LoVo (cell line): ENCODE results near the gene MINDY1.

Source experiments
- DNase-seq: peaks from one replicate; pipeline ENCODE4 v3.0.0-alpha.2; 2016; ENCODE audit warnings: low spot score

Gene MINDY1

DNA sequence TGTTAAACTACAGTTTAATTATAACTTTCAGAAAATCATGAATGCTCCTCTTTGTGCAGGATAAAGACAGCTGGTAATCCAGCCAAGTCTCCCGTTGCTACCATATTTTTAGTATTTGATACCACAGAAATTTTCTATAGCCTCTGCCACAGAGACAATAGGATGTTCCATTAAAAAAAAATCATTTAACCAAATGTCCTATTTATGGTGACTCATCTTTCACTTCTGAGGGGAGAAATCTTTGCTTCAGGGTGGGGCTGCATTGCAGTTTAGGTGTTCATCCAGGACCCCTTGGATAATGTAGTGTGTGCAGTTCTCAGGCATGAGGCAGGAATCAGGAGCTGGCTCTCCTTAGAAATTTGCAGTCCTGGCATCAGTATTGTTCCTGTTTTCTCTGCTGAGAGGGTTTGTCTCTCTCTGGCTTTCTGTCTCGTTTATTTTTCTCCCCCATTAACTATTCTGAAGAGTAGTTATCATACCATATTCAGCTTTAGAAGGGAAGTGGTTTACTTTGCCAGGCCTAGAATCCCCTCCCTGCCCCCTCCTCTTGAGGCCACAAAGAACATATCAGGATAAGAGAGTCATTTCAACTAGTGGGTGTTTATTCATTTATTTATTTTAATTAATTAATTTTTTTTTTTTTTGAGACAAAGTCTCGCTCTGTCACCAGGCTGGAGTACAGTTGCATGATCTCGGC is 4.6 kb upstream of the MINDY1 start:
- DNase-seq, result no peak

DNA sequence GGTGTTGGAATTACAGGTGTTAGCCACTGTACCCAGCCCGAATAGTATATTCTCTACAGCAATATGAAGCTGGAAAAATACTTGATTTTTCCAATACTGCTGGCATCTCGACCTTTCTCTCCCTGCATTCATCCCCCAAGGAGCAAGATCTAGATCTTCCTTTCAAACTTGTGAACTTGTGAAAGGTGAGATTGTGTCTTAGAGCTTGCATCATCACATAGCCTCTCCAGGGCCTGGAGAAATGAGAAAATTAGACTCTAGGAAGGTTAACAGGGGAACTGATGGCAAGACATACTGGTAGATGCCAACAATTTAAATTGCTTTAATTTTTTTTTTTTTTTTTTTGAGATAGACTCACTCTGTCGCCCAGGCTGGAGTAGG is 3.6 kb upstream of the MINDY1 start:
- no peak for DNase-seq

DNA sequence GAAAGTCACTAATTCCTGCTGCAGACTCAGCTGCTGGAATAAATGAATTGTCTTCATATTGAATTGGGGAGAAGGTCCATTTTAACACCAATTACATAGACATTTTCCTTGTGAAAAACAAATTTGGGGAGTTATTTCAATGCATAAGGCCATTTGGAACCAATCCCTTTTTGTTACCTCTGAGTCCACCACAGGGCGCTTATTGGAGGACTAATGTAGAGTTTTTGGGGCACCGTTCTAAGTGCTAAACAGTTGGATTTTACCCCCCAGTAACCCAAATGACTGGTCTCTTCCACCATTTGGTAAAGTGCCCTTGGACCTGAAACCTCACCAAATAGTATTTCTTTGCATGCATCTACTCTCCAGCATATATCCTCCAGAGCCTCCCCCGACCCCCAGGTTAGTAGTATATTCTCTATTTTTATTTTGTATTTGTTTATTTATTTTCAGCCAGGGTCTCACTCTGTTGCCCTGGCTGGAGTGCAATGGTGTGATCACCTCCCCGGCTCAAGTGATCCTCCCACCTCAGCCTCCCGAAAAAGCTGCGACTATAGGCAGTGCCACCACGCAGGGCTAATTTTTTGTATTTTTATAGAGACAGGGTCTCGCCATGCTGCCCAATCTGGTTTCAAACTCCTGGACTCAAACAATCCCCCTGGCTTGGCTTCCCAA is 3.1 kb upstream of the MINDY1 start:
- no peak for DNase-seq

DNA sequence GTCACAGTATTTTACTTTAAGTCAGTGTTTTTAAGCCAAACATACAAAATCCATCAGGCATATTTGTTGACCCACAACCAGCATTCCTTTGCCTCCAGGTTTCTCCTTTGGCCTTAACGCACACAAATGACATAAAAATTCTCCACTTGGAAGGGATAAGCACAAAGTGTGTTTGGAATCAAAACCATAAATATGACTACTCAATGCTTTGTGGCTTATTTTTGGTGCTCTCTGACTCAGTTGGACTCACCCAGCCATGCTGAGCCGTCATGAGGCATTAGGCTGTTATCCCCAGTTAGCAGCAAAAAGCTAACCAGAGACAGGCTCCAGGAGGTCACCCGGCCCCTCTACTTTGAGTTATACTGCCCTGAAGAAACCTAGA is 2.5 kb upstream of the MINDY1 start:
- DNase-seq, result no peak

DNA sequence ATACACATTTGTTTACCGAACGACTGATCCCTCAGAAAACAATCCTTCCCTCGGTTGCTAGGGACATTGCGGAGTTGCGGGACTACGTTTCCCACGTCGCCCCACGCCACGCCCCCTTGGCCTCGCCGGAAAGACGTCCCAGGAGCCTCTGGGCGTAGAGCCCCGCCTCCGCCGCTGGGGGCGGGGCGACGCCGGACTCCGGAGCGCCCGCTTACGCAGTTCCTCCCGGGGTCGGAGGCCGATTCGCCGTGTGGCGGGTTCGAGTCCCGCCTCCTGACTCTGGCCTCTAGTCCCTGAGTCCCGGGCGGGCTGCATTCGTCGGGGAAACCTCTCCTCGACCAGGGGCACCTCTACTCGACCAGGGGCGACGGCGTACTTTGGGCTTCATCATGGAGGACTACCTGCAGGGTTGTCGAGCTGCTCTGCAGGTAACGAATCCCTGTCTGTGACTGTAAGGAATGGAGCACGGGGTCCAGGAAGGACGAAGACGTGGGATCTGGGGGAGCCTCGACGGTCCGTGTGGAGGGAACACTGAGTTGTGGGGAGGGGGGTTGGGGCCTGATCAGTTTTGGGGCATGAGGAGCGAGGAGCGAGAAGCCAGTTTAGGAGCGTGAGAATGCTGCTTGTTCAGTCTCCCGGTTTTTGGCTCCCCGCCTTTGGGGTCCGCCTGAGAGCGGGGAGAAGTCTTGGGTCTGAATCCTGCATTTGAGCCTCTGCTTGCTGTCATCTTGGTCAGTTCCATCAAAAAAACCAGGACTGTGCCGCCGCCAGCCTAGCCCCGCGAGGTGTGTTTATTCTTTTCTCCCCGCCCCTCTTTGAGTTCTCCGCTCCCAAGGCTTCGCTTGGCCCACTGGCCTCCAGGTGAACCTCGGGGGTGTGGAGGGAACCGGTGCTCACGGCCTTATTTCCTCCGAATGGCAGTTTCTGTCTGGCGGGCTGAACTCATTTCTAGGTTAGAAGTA is 1.8 kb upstream of the MINDY1 start, which contains the start of gene PRUNE1:
PRUNE1 (plus strand) TSS at position 206 of the 962 bp plus-strand sequence; CDS start at position 390, 184 bp downstream.
- peak; percentile 96 for DNase-seq

DNA sequence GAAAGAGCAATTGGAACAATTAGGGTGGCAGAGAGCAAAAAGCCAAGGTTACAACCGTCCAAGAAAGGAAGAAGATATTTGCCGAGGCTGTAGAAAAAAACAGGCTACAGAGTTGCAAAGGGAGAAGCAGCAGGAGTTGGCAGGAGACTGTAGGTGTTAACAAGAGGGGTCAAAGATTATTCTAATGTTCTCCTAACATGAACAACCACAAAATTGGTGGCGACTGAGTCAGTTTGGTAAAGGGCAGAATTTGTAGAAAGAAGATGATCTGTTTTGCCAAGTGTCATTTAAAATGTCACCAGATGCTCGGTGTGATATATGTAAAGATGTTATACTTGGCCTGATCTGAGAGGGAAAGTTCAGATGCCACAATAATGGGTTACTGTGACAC is 1.1 kb upstream of the MINDY1 start:
- no peak for DNase-seq

DNA sequence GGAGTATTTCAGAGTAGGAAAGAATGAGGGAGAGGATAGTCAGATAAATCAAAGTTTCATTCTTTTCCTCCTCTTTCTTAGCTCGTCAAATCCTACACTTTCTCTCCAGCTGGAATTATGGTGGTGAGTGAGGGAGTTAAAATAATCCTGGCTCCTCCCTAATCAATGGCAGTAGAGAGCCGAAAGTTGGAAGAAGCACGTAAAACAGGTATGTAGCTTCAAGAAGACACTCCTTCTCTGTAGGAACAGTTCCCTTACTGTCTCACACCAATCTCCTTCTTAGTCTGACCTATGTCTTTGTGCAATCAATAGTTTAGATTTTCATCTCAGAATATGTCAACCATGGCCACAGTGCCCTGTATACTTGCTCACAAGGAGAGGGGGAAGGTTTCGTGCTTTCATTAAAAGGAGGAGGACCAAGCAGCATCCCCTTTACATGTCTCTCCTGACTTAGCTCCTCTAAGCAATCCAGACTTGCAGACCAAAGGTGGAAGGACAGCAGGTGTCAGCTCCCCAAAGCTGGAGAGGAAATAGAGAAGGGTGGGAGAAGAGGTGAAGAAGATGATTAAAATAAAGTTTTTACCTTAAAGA is 878 bp downstream of the MINDY1 start:
- no peak for DNase-seq

DNA sequence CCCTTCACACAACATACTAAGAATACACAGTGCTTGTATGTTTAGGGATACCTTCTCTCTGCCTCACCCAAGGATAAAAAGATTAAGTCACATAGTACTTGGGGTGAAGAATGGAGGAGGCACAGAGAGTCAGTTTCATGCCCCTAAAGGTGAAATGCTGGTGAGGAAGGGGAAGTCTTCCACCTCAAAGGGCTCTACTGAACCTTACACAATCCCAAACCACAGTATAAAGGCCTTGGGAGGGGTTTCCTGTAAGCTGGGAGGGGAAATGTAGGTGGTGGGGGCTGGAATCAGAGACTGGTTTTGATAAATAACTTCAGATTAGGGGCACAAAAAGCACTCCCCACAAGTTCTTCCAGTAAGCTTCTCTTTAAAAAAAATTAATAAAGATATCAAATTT is 3.5 kb downstream of the MINDY1 start:
- DNase-seq, result no peak

DNA sequence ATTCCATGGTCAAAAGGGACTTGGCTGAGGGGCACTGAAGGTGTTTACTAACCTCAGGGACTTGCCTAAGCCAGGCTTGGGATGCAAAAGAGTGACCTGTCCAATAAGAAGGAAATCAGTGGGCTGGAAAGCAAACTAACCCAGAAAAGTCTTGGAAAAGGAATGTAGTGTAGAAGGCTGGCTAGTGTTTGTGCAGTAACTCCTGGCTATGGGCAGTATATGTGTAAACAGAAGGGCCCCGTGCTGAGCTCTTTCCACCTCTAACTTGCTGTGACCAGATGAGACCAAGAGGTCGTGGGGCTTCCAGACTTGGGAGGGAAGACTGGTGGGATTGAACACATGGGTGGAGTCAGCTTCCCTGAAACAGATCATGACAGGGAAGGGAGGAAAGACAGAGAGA is 4.1 kb downstream of the MINDY1 start:
- no peak for DNase-seq

DNA sequence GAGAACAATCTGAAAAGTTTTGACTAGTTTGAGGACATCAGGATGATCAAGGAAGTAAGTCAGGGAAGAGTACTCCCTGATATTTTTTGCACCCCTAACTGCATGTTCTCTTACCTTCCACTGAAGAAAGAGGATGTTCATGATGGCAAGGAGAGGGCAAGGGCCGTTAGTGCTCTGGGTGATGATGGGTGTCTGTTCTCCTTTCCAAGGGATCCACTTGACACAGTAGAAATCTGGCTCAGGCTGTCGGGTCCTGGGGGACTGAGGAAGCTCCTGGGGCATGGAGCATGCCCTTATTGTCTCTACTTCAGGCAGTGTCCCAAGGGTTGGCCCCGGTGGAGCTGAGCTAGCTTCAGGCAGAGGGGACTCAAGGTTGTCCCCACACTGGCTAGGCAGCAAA is 4.7 kb downstream of the MINDY1 start:
- DNase-seq, result no peak

DNA sequence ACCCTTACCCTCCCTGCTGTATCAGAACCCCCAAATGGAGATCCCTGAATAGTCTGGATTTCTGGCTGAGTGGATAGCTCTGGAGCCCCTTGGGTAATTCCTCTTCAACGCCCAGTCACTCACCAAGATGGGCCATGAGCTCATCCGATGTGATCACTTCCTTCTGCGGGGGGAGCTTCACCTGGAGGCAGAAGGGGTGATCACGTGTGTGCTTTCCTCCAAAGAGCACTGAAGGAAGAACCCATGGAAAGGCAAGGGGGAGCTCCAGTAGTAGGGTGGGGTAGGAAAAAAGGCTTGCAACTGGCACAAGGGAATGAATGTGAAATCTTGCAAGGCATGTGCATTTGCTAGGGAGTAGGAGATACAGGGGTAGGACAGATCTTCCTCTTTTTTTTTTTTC is 5.1 kb downstream of the MINDY1 start:
- no peak for DNase-seq

DNA sequence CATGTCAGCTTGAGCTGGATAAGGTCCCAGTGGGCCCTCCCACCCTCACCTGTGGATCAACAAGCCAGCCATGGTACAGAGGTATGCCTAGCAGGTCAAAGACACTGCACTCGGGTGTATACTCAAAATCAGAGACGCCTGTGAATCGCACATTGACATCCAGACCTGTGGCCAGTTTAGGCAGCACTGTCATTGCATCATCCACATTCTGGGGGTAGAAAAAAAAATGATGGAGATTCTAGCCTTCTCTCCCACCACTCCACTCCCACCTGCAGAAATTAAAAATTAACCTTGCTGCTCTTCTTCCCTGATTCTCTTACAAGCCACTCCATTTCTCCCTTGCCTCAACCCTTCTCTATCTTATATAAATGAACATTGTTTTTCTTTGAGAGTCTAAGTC is 6.3 kb downstream of the MINDY1 start:
- no peak for DNase-seq

DNA sequence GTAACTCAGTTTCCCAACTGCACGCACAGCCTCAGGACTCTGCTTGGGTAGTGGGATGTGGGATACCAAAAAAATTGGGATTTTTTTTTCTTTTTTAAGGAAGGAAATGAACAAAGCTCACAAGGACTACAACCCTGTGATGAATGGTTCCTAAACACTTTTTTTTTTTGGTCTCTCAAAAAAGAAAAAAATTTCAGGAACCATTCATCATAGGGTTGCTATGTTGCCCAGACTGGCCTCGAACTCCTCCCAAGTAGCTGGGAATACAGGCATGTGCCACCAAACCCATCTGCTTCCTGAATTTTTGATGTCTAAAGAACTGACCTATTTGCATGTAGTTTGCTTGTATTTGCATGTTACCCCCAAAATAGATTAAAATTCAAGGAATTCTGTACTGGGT is 6.8 kb downstream of the MINDY1 start:
- DNase-seq, result no peak

DNA sequence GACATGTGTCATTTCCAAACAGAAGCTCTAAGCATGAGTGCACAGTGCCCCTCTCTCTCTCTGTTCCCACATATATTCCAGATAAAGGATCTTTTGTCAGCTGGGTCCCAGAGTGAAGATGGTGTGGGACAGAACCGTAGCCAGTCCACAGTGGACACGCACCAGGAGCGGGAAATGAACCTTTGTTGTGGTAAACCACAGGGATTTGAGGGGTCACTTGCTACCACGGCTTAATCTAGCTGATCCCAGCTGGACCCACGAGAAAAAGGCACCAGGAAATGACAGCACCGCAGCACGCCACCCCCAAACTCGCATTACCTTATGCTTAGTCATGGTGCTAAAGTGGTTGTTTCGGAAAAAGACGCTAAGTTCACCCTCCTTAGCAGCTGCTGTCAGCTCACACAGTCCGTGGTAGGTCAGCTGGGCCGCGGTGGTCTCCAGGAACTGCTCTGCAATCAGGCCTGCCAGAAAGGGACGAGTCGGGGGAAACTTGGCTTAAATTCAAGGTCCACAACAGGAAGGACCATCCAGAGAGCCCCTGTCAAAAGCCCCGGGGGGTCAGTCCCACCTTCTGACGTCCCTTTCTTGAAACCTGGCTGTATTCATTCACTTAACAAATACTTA is 7.5 kb downstream of the MINDY1 start:
- no peak for DNase-seq

DNA sequence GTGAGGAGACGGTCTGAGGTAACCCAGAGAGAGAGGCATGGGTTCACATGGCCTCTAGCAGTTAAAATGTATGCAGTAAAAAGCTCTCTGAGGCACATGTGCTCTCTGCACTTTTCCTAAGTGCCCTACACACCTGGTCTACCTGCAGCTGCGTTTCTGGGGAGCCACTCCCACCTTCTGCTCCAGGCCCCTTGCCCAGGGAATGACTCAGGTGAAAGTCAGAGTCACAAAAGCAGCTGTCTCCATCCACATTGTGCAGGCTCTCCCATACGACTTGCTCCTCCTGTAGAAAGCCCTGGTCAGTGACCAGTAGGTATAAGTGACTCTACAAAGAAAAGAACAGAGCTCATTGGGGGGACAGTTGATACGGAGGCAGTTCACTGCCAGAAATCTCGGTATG is 8.8 kb downstream of the MINDY1 start:
- DNase-seq, result no peak

DNA sequence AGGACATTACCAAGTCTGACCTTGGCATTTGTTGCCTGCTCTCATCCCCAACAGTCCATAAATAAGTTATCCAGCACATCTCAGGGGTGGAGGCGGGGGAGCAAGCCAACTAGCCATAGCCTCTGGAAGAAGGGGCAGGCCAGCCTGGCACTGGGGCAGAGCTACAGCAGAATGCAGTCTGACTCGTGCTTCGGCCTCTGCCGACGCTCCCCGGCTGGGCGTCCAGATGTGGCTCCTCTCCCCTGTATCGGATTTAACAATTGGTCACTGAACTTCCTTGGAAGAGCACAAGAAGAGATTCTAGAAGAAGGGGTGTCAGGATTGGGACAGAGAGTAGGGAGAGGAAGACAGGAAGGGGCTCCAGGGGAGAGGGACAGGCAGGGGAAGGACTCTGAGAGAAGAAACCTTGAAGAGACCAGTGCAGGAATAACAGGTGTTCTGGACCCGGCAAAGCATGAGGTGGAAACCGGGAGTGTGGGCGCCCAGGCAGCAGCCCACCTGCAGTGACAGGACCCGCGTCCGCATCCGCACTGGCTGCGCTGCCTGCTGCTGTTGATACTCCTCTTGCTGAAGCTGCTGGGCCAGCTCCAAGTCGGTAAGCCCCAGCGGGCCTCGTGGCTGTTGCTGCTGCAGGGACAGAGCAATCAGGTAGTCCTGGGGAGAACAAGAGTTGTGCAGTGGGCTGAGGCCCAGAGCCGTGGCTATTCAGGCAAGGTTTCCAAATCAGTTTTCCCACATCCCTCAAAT is 9.4 kb downstream of the MINDY1 start:
- no peak for DNase-seq

DNA sequence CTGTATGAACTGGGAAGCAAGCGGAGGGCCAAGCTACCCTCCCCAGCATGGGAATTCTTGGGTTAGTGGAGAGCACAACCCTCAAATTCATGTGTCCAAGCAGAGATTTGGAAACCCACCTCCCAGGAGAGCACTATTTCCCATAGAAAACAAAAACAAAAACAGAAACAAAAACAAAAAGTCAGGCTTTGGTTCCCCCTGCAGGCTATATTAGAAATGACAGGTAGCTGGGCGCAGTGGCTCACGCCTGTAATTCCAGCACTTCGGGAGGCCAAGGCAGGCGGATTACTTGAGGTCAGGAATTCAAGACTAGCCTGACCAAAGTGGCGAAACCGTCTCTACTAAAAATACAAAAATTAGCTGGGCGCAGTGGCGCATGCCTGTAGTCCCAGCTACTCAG is 10.8 kb downstream of the MINDY1 start:
- DNase-seq, result no peak

DNA sequence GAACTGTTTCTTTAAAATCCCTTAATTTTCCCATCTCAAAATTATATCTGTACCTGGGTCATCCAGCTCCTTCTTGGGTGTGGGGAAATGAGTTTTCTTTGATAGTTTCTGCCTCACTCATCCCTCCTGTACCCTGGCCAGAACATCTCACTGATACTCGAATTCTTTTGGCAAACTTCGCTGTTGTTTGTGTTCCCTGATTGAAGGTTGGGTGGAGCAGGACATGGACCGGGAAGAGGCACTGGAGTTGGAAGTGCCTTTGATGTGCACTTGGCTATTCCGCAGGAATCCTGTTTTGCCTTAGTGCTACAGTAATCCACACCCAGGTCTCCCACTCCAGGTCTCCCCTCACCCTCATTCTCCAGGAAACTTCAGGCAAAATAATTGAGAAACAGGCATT is 11.2 kb downstream of the MINDY1 start:
- no peak for DNase-seq

DNA sequence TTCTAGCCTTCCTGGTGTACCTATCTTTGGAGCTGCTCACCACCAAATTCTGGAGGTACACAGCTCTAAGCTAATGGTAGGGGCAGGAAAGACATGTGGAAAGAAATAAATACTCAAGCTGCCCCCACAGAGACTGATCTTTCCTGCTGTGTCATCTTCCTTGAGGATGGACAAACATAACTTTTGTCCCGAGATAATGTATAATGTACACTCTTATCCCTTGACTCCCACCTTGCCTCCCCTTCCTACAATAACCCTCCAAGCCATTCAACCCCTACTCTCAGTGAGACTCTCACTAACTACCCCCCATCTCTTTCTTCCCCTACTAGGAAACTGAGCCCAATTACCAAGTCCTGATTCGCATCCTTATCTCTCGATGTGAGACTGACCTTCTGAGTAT is 12.5 kb downstream of the MINDY1 start:
- no peak for DNase-seq

DNA sequence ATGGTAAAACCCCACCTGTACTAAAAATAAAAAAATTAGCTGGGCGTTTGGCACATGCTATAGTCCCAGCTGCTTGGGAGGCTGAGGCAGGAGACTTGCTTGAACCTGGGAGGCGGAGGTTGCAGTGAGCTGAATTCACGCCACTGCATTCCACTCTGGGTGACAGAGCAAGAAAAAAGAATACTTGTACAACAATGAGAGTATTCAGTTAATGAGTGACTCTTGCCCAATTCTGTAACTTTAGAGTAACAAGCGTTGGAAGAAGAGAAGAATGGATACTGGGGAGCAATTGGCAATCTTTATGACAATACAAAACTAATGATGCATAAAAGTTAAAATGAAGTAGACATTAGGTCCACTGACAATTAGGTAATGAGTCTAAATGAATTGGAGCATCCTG is 14.1 kb downstream of the MINDY1 start:
- DNase-seq, result no peak

DNA sequence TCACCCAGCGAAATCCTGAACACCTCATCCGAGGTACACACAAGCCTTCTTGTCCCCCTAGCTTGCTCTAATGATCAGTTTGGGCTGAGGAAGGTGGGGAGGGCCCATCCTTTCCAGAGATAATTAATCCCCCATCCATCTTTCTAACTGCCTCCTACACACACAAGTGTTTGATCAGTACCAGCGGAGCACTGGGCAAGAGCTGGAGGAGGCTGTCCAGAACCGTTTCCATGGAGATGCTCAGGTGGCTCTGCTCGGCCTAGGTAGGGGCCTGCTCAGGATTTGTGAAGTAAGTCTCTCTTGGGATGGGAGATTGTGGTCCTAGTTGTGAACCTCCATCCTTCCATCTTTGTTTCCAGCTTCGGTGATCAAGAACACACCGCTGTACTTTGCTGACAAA is 18.8 kb downstream of the MINDY1 start:
- DNase-seq, result no peak
